GM12878 (cell line): Measurements from ENCODE around the gene PHKA1. TPM values are rescaled to one million over a fixed set of nuclear protein-coding genes. Genes with fewer than 3 reads are reported as not detected.

Experiments used
- ATAC-seq: fragments of 200-7000 bp; cut with Tn5 transposase; 3 replicates; pipeline ENCODE4 v1.9.1; 2020; ENCODE audit warnings: mild to moderate bottlenecking, moderate library complexity
- BruUV-seq: library from RNA; stranded (reverse); fragments of 400-500 nt; replicated peaks from 2 replicates; lab custom pipeline; 2021; lab: Mats Ljungman, UMichigan
- CTCF ChIA-PET: fragments of 300-600 bp; sonication (Branson Sonifier 250); formaldehyde crosslinking; extraction: SDS; loops from one replicate; lab custom pipeline; 2021; ENCODE audit warnings: inconsistent platforms; lab: Yijun Ruan, JAX
- POLR2A ChIA-PET: fragments of 350-600 bp; formaldehyde crosslinking; extraction: SDS; loops from one replicate; lab custom pipeline; 2021; ENCODE audit warnings: inconsistent platforms; lab: Charles Lee
- RAD21 ChIA-PET: fragments of 300-600 bp; sonication (Branson Sonifier 250); formaldehyde crosslinking; loops from one replicate; lab custom pipeline; 2023; ENCODE audit warnings: antibody characterized with exemption; ENCODE audit not compliant: unreplicated experiment; lab: Charles Lee
- SMC1A ChIA-PET: fragments of 300-600 bp; sonication (Branson Sonifier 250); formaldehyde crosslinking; loops from one replicate; lab custom pipeline; 2023; ENCODE audit not compliant: unreplicated experiment, uncharacterized antibody; lab: Charles Lee
- DNase-seq: peaks from one replicate; pipeline ENCODE4 v3.0.0-alpha.2; 2011; ENCODE audit warnings: low read depth, low spot score
- FAIRE-seq: peaks from 3 replicates; lab custom pipeline; 2011; peaks lifted over from hg19 to GRCh38; lab: Jason Lieb, UNC
- H2AFZ ChIP-seq: 2 replicates; pipeline ENCODE4 v1.6.0; 2011; ENCODE audit warnings: low read depth, low read length, control low read depth; ENCODE audit not compliant: control insufficient read depth
- H3K27ac ChIP-seq: 2 replicates; pipeline ENCODE4 v1.5.1; 2011; ENCODE audit warnings: control low read depth; ENCODE audit not compliant: control insufficient read depth, insufficient read depth
- H3K27me3 ChIP-seq, 2 experiments: replicated peaks in 1 of 2; 2 replicates each; pipeline versions ENCODE4 v1.6.0 to v1.6.1; 2011; ENCODE audit warnings: low read length in 1 of 2; ENCODE audit not compliant: control insufficient read depth in 2 of 2, insufficient read depth in 2 of 2
- H3K36me3 ChIP-seq, 2 experiments: 2 replicates each; pipeline ENCODE4 v1.5.1; 2011; ENCODE audit warnings: low read length in 1 of 2; ENCODE audit not compliant: control insufficient read depth in 2 of 2, insufficient read depth in 2 of 2
- H3K4me1 ChIP-seq: 2 replicates; pipeline ENCODE4 v1.6.1; 2011; ENCODE audit warnings: mild to moderate bottlenecking, low read length, moderate library complexity, mixed read lengths; ENCODE audit not compliant: control insufficient read depth, insufficient read depth
- H3K4me2 ChIP-seq: 2 replicates; pipeline ENCODE4 v1.6.0; 2011; ENCODE audit warnings: control low read depth; ENCODE audit not compliant: control insufficient read depth, insufficient read depth
- H3K4me3 ChIP-seq: fragments of 200-600 bp; sonication (generic); 2 replicates; pipeline ENCODE4 v1.5.1; 2016
- H3K79me2 ChIP-seq: 2 replicates; pipeline ENCODE4 v1.6.0; 2011; ENCODE audit warnings: low read length; ENCODE audit not compliant: control insufficient read depth, insufficient read depth
- H3K9ac ChIP-seq: 2 replicates; pipeline ENCODE4 v1.8.0; 2011; ENCODE audit warnings: low read length, control low read depth, mixed read lengths; ENCODE audit not compliant: control insufficient read depth, insufficient read depth
- H3K9me3 ChIP-seq: replicated peaks from 3 replicates; pipeline ENCODE4 v1.5.1; 2011; ENCODE audit warnings: mild to moderate bottlenecking, low read length; ENCODE audit not compliant: control insufficient read depth, insufficient read depth
- H4K20me1 ChIP-seq: 2 replicates; pipeline ENCODE4 v1.6.0; 2011; ENCODE audit not compliant: control insufficient read depth, insufficient read depth
- ASH2L ChIP-seq: fragments of 300-600, 200-600 bp; sonication (generic); IDR thresholded peaks from 2 replicates; pipeline ENCODE4 v1.6.1; 2017; ENCODE audit warnings: low read depth, mild to moderate bottlenecking, borderline replicate concordance
- CBX5 ChIP-seq: sonication (generic); IDR thresholded peaks from 2 replicates; pipeline ENCODE4 v1.6.1; 2016; ENCODE audit warnings: low read depth, moderate library complexity, mild to moderate bottlenecking, inconsistent platforms
- CEBPB ChIP-seq, 2 experiments: fragments of 150-350 bp in 1 of 2; IDR thresholded peaks; 2 replicates each; pipeline ENCODE4 v1.6.1; 2012 to 2014; ENCODE audit warnings: low read depth in 2 of 2, low read length in 2 of 2, borderline replicate concordance in 1 of 2, inconsistent platforms in 1 of 2
- PML ChIP-seq: IDR thresholded peaks from 2 replicates; pipeline ENCODE4 v1.6.1; 2012; ENCODE audit warnings: low read length, inconsistent platforms
- TAF1 ChIP-seq: IDR thresholded peaks from 2 replicates; pipeline ENCODE4 v1.6.1; 2011; ENCODE audit warnings: mild to moderate bottlenecking, low read depth, low read length, borderline replicate concordance
- TCF3 ChIP-seq: IDR thresholded peaks from 2 replicates; pipeline ENCODE4 v1.6.1; 2012; ENCODE audit warnings: low read depth, mild to moderate bottlenecking, low read length, borderline replicate concordance; ENCODE audit not compliant: insufficient read depth
- YY1 ChIP-seq: IDR thresholded peaks from 2 replicates; pipeline ENCODE4 v1.6.1; 2011; ENCODE audit warnings: low read depth, mild to moderate bottlenecking, low read length
- ZBTB40 ChIP-seq: fragments of 450-650 bp; IDR thresholded peaks from 2 replicates; pipeline ENCODE4 v1.6.1; 2016; ENCODE audit warnings: mild to moderate bottlenecking, moderate library complexity, borderline replicate concordance
- WGBS: methylation state at CpG from one replicate; pipeline ENCODE4 v1.1.6; 2016; ENCODE audit warnings: low lambda C conversion rate; ENCODE audit not compliant: insufficient replicate concordance, insufficient coverage; ENCODE audit errors: missing lambda C conversion rate; 5-methylcytosine and 5-hydroxymethylcytosine counted together
- in situ Hi-C: fragments of 300-500 bp; cut with MboI; formaldehyde crosslinking; loops from 9 replicates; pipeline ENCODE4 v1.14.3; 2018; ENCODE audit warnings: mixed read lengths
- intact Hi-C: fragments of 100-400 bp; cut with micrococcal nuclease; formaldehyde crosslinking; loops from one replicate; pipeline ENCODE4 v1.14.2; 2022; ENCODE audit not compliant: unreplicated experiment
- polyA plus RNA-seq, 11 experiments: library from polyadenylated mRNA; depleted of rRNA in 4 of 11; unstranded in 6 of 11; stranded (reverse) in 5 of 11; fragments of >200 nt; fragmentation: Nextera tagmentation in 4 of 11; fragmentation: Illumina TruSeq in 1 of 11; extraction: Ambion mirVana in 4 of 11; extraction: Trizol in 1 of 11; gene quantifications; 1 replicate in 1 of 11; 2 replicates in 10 of 11; pipeline versions ENCODE4 v1.2.1 to v1.2.3, GENCODE V29; 2011 to 2016; ENCODE audit warnings: inconsistent platforms in 2 of 11, missing spikeins in 2 of 11, low read depth in 1 of 11
- small RNA-seq: library from RNA; depleted of rRNA; stranded (forward); fragments of <200 nt; gene quantifications from one replicate; pipeline ENCODE3, GENCODE V24; 2014
- total RNA-seq, 4 experiments: library from RNA; depleted of rRNA in 3 of 4; stranded (reverse); fragments of >200 nt in 3 of 4; fragmentation: Illumina TruSeq in 1 of 4; extraction: Trizol in 1 of 4; gene quantifications; 2 replicates each; pipeline versions ENCODE4 v1.2.1 to v1.2.3, GENCODE V29; 2013 to 2021

PHKA1 gene
- total and polyA plus RNA-seq, 10 of the 15 experiments (the other 5 are each of a cell fraction or from before 2014, with no cell fraction given), result under 0.01 to 0.15 (median 0.05) TPM; not detected in 4

GRCh38 chrX:72536542-72536941 lies 177.6 kb downstream of the PHKA1 start (continued):
- TF ChIP-seq TAF1, result no peak
- no peak for TF ChIP-seq ASH2L
- TF ChIP-seq PML, result no peak
- TF ChIP-seq TCF3, result no peak
- no peak for TF ChIP-seq YY1

- Histone ChIP-seq H3K36me3 (no peaks in the 10 kb centered on the region; a peak in 1 of 4 replicates), H3K9ac (no peak overlapping the region), H3K9me3 (no peaks in the 10 kb centered on the region; the same call in 2 of the 3 replicates), H3K4me3 (no peak overlapping the region), H3K79me2 (no peaks in the 10 kb centered on the region), H3K4me2 (no peak overlapping the region), H3K27me3 (no peaks in the 10 kb centered on the region), H2AFZ (no peak overlapping the region), H3K4me1 (no peaks in the 10 kb centered on the region), H4K20me1 (no peaks in the 10 kb centered on the region), H3K27ac (no peak overlapping the region)
- TF ChIP-seq CEBPB (IDR thresholded peaks at IDR 0.05; ENCODE audit: borderline replicate concordance in 1 of 2, low read depth in 2 of 2, low read length in 2 of 2) (no peak), ZBTB40 (no peak), CBX5 (no peak)
- ChIA-PET CTCF (interaction anchor here (0.6 kb wide), 1 partner anchor 436 kb away, joined by 3 read pairs; no protein-coding TSS in a partner anchor), SMC1A (interaction anchor here (1.1 kb wide), 1 partner anchor 33 kb away, joined by 4 read pairs; no protein-coding TSS in a partner anchor), POLR2A (no interaction called here), RAD21 (no interaction called here)
- FAIRE-seq (no peak), DNase-seq (no peak), ATAC-seq (no peak)
- intact Hi-C loops, result no loop called here
- 76% methylated on average over 3 of the region's 3 CpGs for WGBS
- in situ Hi-C loops, result no loop called here
- no TSS peak for BruUV-seq
Observed at GRCh38 chrX:72532366-72532765, 181.7 kb downstream of the PHKA1 start.

Small RNAs within 50 kb of the gene (small RNA-seq; reads per million reads assigned to genes)
- gene BX295541.1 (not detected), gene RF00012 (not detected), gene RNU1-112P (not detected)

Other genes with a start within 250 kb of the PHKA1 start
- gene HDAC8, start 141.5 kb downstream of the PHKA1 start, total RNA-seq (2014; rRNA removed), result 19.8 and 20.0 TPM in 2 replicates
- gene HDAC8, start 141.5 kb downstream of the PHKA1 start, total RNA-seq (2014; rRNA removed; fragmentation: Illumina TruSeq; extraction: Trizol), result 26.8 and 27.0 TPM in 2 replicates
- gene HDAC8, start 141.5 kb downstream of the PHKA1 start, total RNA-seq (2021), result 20.3 and 20.6 TPM in 2 replicates
- gene HDAC8, start 141.5 kb downstream of the PHKA1 start, polyA plus RNA-seq (2011; rRNA removed), result 32.1 and 33.0 TPM in 2 replicates
- 24.1 and 29.3 TPM in 2 replicates for gene HDAC8, start 141.5 kb downstream of the PHKA1 start, polyA plus RNA-seq (2014; fragmentation: Illumina TruSeq; extraction: Trizol)
- gene HDAC8, start 141.5 kb downstream of the PHKA1 start, polyA plus RNA-seq (2014; fragmentation: Nextera tagmentation; extraction: Ambion mirVana), result 10 to 100 TPM; 31.3 to 34.1 TPM
- 13.5 and 18.1 TPM in 2 replicates for gene HDAC8, start 141.5 kb downstream of the PHKA1 start, polyA plus RNA-seq (2014; rRNA removed)
- 10 to 100 TPM; 33.7 to 34.7 TPM for gene HDAC8, start 141.5 kb downstream of the PHKA1 start, polyA plus RNA-seq (2016; fragmentation: Nextera tagmentation; extraction: Ambion mirVana)
- not detected in 2 replicates for gene DMRTC1B, start 62.6 kb upstream of the PHKA1 start, total RNA-seq (2014; rRNA removed)
- gene DMRTC1B, start 62.6 kb upstream of the PHKA1 start, total RNA-seq (2014; rRNA removed; fragmentation: Illumina TruSeq; extraction: Trizol), result not detected in 2 replicates
- gene DMRTC1B, start 62.6 kb upstream of the PHKA1 start, total RNA-seq (2021), result not detected in 2 replicates
- gene DMRTC1B, start 62.6 kb upstream of the PHKA1 start, polyA plus RNA-seq (2011; rRNA removed), result not detected in 2 replicates
- not detected in 2 replicates for gene DMRTC1B, start 62.6 kb upstream of the PHKA1 start, polyA plus RNA-seq (2014; fragmentation: Illumina TruSeq; extraction: Trizol)
- gene DMRTC1B, start 62.6 kb upstream of the PHKA1 start, polyA plus RNA-seq (2014; fragmentation: Nextera tagmentation; extraction: Ambion mirVana), result not detected
- gene DMRTC1B, start 62.6 kb upstream of the PHKA1 start, polyA plus RNA-seq (2014; rRNA removed), result 0.06 TPM in 1 of 2 replicates, not detected in the other
- gene DMRTC1B, start 62.6 kb upstream of the PHKA1 start, polyA plus RNA-seq (2016; fragmentation: Nextera tagmentation; extraction: Ambion mirVana), result not detected
- not detected in 2 replicates for gene FAM236B, start 68.4 kb upstream of the PHKA1 start, total RNA-seq (2014; rRNA removed)
- not detected in 2 replicates for gene FAM236B, start 68.4 kb upstream of the PHKA1 start, total RNA-seq (2014; rRNA removed; fragmentation: Illumina TruSeq; extraction: Trizol)
- not detected in 2 replicates for gene FAM236B, start 68.4 kb upstream of the PHKA1 start, total RNA-seq (2021)
- not detected in 2 replicates for gene FAM236B, start 68.4 kb upstream of the PHKA1 start, polyA plus RNA-seq (2011; rRNA removed)
- not detected in 2 replicates for gene FAM236B, start 68.4 kb upstream of the PHKA1 start, polyA plus RNA-seq (2014; fragmentation: Illumina TruSeq; extraction: Trizol)
- gene FAM236B, start 68.4 kb upstream of the PHKA1 start, polyA plus RNA-seq (2014; fragmentation: Nextera tagmentation; extraction: Ambion mirVana), result not detected
- gene FAM236B, start 68.4 kb upstream of the PHKA1 start, polyA plus RNA-seq (2014; rRNA removed), result not detected in 2 replicates
- gene FAM236B, start 68.4 kb upstream of the PHKA1 start, polyA plus RNA-seq (2016; fragmentation: Nextera tagmentation; extraction: Ambion mirVana), result not detected
- gene FAM236D, start 93.9 kb upstream of the PHKA1 start, total RNA-seq (2014; rRNA removed), result not detected in 2 replicates
- not detected in 2 replicates for gene FAM236D, start 93.9 kb upstream of the PHKA1 start, total RNA-seq (2014; rRNA removed; fragmentation: Illumina TruSeq; extraction: Trizol)
- gene FAM236D, start 93.9 kb upstream of the PHKA1 start, total RNA-seq (2021), result not detected in 2 replicates
- gene FAM236D, start 93.9 kb upstream of the PHKA1 start, polyA plus RNA-seq (2011; rRNA removed), result not detected in 2 replicates
- gene FAM236D, start 93.9 kb upstream of the PHKA1 start, polyA plus RNA-seq (2014; fragmentation: Illumina TruSeq; extraction: Trizol), result not detected in 2 replicates
- not detected for gene FAM236D, start 93.9 kb upstream of the PHKA1 start, polyA plus RNA-seq (2014; fragmentation: Nextera tagmentation; extraction: Ambion mirVana)
- gene FAM236D, start 93.9 kb upstream of the PHKA1 start, polyA plus RNA-seq (2014; rRNA removed), result not detected in 2 replicates
- not detected for gene FAM236D, start 93.9 kb upstream of the PHKA1 start, polyA plus RNA-seq (2016; fragmentation: Nextera tagmentation; extraction: Ambion mirVana)
- not detected in 2 replicates for gene FAM236C, start 198.3 kb upstream of the PHKA1 start, total RNA-seq (2014; rRNA removed)
- gene FAM236C, start 198.3 kb upstream of the PHKA1 start, total RNA-seq (2014; rRNA removed; fragmentation: Illumina TruSeq; extraction: Trizol), result not detected in 2 replicates
- gene FAM236C, start 198.3 kb upstream of the PHKA1 start, total RNA-seq (2021), result not detected in 2 replicates
- gene FAM236C, start 198.3 kb upstream of the PHKA1 start, polyA plus RNA-seq (2011; rRNA removed), result not detected in 2 replicates
- not detected in 2 replicates for gene FAM236C, start 198.3 kb upstream of the PHKA1 start, polyA plus RNA-seq (2014; fragmentation: Illumina TruSeq; extraction: Trizol)
- gene FAM236C, start 198.3 kb upstream of the PHKA1 start, polyA plus RNA-seq (2014; fragmentation: Nextera tagmentation; extraction: Ambion mirVana), result not detected
- gene FAM236C, start 198.3 kb upstream of the PHKA1 start, polyA plus RNA-seq (2014; rRNA removed), result not detected in 2 replicates
- gene FAM236C, start 198.3 kb upstream of the PHKA1 start, polyA plus RNA-seq (2016; fragmentation: Nextera tagmentation; extraction: Ambion mirVana), result not detected
- gene FAM236A, start 223.9 kb upstream of the PHKA1 start, total RNA-seq (2014; rRNA removed), result not detected in 2 replicates
- not detected in 2 replicates for gene FAM236A, start 223.9 kb upstream of the PHKA1 start, total RNA-seq (2014; rRNA removed; fragmentation: Illumina TruSeq; extraction: Trizol)
- gene FAM236A, start 223.9 kb upstream of the PHKA1 start, total RNA-seq (2021), result not detected in 2 replicates
- gene FAM236A, start 223.9 kb upstream of the PHKA1 start, polyA plus RNA-seq (2011; rRNA removed), result not detected in 2 replicates
- gene FAM236A, start 223.9 kb upstream of the PHKA1 start, polyA plus RNA-seq (2014; fragmentation: Illumina TruSeq; extraction: Trizol), result not detected in 2 replicates
- gene FAM236A, start 223.9 kb upstream of the PHKA1 start, polyA plus RNA-seq (2014; fragmentation: Nextera tagmentation; extraction: Ambion mirVana), result not detected
- gene FAM236A, start 223.9 kb upstream of the PHKA1 start, polyA plus RNA-seq (2014; rRNA removed), result not detected in 2 replicates
- gene FAM236A, start 223.9 kb upstream of the PHKA1 start, polyA plus RNA-seq (2016; fragmentation: Nextera tagmentation; extraction: Ambion mirVana), result not detected
- not detected in 2 replicates for gene DMRTC1, start 229.5 kb upstream of the PHKA1 start, total RNA-seq (2014; rRNA removed)
- gene DMRTC1, start 229.5 kb upstream of the PHKA1 start, total RNA-seq (2014; rRNA removed; fragmentation: Illumina TruSeq; extraction: Trizol), result not detected in 2 replicates
- gene DMRTC1, start 229.5 kb upstream of the PHKA1 start, total RNA-seq (2021), result not detected in 2 replicates
- gene DMRTC1, start 229.5 kb upstream of the PHKA1 start, polyA plus RNA-seq (2011; rRNA removed), result not detected in 2 replicates
- not detected in 2 replicates for gene DMRTC1, start 229.5 kb upstream of the PHKA1 start, polyA plus RNA-seq (2014; fragmentation: Illumina TruSeq; extraction: Trizol)
- gene DMRTC1, start 229.5 kb upstream of the PHKA1 start, polyA plus RNA-seq (2014; fragmentation: Nextera tagmentation; extraction: Ambion mirVana), result not detected
- 0.06 TPM in 1 of 2 replicates, not detected in the other for gene DMRTC1, start 229.5 kb upstream of the PHKA1 start, polyA plus RNA-seq (2014; rRNA removed)
- not detected for gene DMRTC1, start 229.5 kb upstream of the PHKA1 start, polyA plus RNA-seq (2016; fragmentation: Nextera tagmentation; extraction: Ambion mirVana)